ENCODE measurements around the gene DAB1.

DNA sequence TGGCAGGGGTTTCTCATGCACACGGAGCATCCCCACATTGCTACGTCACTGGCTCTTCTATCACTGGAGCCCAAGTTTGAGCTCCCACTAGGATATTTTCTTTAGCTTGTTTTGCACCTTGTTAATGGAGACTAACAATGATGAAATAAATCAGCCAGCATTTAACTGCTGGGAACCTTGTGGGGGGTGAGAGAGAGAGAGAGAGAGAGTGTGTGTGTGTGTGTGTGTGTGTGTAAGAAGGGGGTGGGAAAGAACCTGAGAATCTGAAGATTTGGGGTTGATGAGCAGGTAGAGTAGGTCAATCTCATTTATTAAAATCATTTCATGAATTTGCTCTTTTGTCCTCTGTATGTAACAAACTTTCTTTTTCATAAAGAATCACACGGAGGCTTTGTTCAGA is 458.7 kb downstream of the DAB1 start:
- TF ChIP-seq, protein P1, sequence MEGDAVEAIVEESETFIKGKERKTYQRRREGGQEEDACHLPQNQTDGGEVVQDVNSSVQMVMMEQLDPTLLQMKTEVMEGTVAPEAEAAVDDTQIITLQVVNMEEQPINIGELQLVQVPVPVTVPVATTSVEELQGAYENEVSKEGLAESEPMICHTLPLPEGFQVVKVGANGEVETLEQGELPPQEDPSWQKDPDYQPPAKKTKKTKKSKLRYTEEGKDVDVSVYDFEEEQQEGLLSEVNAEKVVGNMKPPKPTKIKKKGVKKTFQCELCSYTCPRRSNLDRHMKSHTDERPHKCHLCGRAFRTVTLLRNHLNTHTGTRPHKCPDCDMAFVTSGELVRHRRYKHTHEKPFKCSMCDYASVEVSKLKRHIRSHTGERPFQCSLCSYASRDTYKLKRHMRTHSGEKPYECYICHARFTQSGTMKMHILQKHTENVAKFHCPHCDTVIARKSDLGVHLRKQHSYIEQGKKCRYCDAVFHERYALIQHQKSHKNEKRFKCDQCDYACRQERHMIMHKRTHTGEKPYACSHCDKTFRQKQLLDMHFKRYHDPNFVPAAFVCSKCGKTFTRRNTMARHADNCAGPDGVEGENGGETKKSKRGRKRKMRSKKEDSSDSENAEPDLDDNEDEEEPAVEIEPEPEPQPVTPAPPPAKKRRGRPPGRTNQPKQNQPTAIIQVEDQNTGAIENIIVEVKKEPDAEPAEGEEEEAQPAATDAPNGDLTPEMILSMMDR (IDR thresholded peaks at IDR 0.05) = no peak
- TF ChIP-seq POLR2A (IDR thresholded peaks at IDR 0.05) = no peak

Data from transverse colon (tissue), 3 donors.